Astrocyte (in vitro differentiated cells and primary cell): Measurements from ENCODE around the gene USP6NL. TPM values are rescaled to one million over a fixed set of nuclear protein-coding genes. Genes with fewer than 3 reads are reported as not detected.
"Not testable (repeated sequence)": the region's sequence is repeated elsewhere in the genome, so short reads cannot be mapped to it uniquely, and the experiment has no call there.

ENCODE experiments used
- DNase-seq: peaks from one replicate; pipeline ENCODE4 v3.0.0-alpha.2; 2010; ENCODE audit warnings: low read depth
- FAIRE-seq: peaks from 2 replicates; lab custom pipeline; 2011; peaks lifted over from hg19 to GRCh38; lab: Jason Lieb, UNC
- H2AFZ ChIP-seq: 2 replicates; pipeline ENCODE4 v1.6.0; 2012; ENCODE audit warnings: low read depth, low read length, inconsistent platforms
- H3K27ac ChIP-seq: 2 replicates; pipeline ENCODE4 v1.5.1; 2011; ENCODE audit warnings: low read depth, low read length, inconsistent platforms
- H3K27me3 ChIP-seq: 2 replicates; pipeline ENCODE4 v1.6.0; 2011; ENCODE audit warnings: low read length, inconsistent platforms; ENCODE audit not compliant: insufficient read depth
- H3K36me3 ChIP-seq: 2 replicates; pipeline ENCODE4 v1.5.1; 2011; ENCODE audit warnings: low read length, inconsistent platforms; ENCODE audit not compliant: insufficient read depth
- H3K4me1 ChIP-seq: 2 replicates; pipeline ENCODE4 v1.5.1; 2011; ENCODE audit warnings: low read length, inconsistent platforms; ENCODE audit not compliant: insufficient read depth
- H3K4me2 ChIP-seq: 2 replicates; pipeline ENCODE4 v1.6.0; 2012; ENCODE audit warnings: low read length, inconsistent platforms
- H3K4me3 ChIP-seq: 2 replicates; pipeline ENCODE4 v1.5.1; 2011; ENCODE audit warnings: low read depth, mild to moderate bottlenecking, low read length, inconsistent platforms; ENCODE audit not compliant: insufficient read depth
- H3K79me2 ChIP-seq: 2 replicates; pipeline ENCODE4 v1.6.0; 2012; ENCODE audit warnings: mild to moderate bottlenecking, low read length, inconsistent platforms; ENCODE audit not compliant: insufficient read depth
- H3K9ac ChIP-seq: 2 replicates; pipeline ENCODE4 v1.6.0; 2012; ENCODE audit warnings: mild to moderate bottlenecking, low read length, inconsistent platforms
- H3K9me3 ChIP-seq: 2 replicates; pipeline ENCODE4 v1.5.1; 2012; ENCODE audit warnings: low read depth, mild to moderate bottlenecking, low read length, inconsistent platforms; ENCODE audit not compliant: insufficient read depth
- H4K20me1 ChIP-seq: 2 replicates; pipeline ENCODE4 v1.6.0; 2012; ENCODE audit warnings: low read length, inconsistent platforms; ENCODE audit not compliant: insufficient read depth
- H3K27ac Mint-ChIP-seq: one replicate; pipeline ENCODE4 v1.8.0; 2021; ENCODE audit warnings: mild to moderate bottlenecking, mixed read lengths; ENCODE audit not compliant: unreplicated experiment
- H3K27me3 Mint-ChIP-seq: one replicate; pipeline ENCODE4 v1.8.0; 2021; ENCODE audit warnings: low read depth, mixed read lengths; ENCODE audit not compliant: unreplicated experiment
- H3K36me3 Mint-ChIP-seq: one replicate; pipeline ENCODE4 v1.8.0; 2021; ENCODE audit warnings: low read depth, mixed read lengths; ENCODE audit not compliant: unreplicated experiment
- H3K4me1 Mint-ChIP-seq: one replicate; pipeline ENCODE4 v1.8.0; 2021; ENCODE audit warnings: low read depth, mixed read lengths; ENCODE audit not compliant: unreplicated experiment
- H3K4me3 Mint-ChIP-seq: one replicate; pipeline ENCODE4 v1.8.0; 2021; ENCODE audit warnings: mild to moderate bottlenecking, moderate library complexity, mixed read lengths; ENCODE audit not compliant: unreplicated experiment
- H3K9me3 Mint-ChIP-seq: one replicate; pipeline ENCODE4 v1.8.0; 2021; ENCODE audit warnings: mild to moderate bottlenecking, mixed read lengths; ENCODE audit not compliant: unreplicated experiment
- CTCF ChIP-seq: IDR thresholded peaks from 2 replicates; pipeline ENCODE4 v1.5.1; 2011; ENCODE audit warnings: low read depth, mild to moderate bottlenecking, inconsistent platforms, low read length, moderate library complexity; ENCODE audit not compliant: insufficient read depth
- EZH2 ChIP-seq: IDR thresholded peaks from 2 replicates; pipeline ENCODE4 v1.6.1; 2012; ENCODE audit warnings: mild to moderate bottlenecking, low read length, inconsistent platforms; ENCODE audit not compliant: insufficient read depth
- total RNA-seq: library from RNA; stranded (reverse); gene quantifications from 2 replicates; pipeline ENCODE4 v1.2.1, GENCODE V29; 2021

USP6NL gene
- total RNA-seq, 1 donor from 2014 or later: 16.6 TPM

- Histone ChIP-seq H3K27ac (no peak overlapping the region), H3K27me3 (no peaks in the 10 kb centered on the region), H4K20me1 (no peaks in the 10 kb centered on the region), H3K4me3 (no peak overlapping the region), H3K4me1 (no peaks in the 10 kb centered on the region), H3K9ac (no peak overlapping the region), H3K36me3 (no peaks in the 10 kb centered on the region), H3K79me2 (no peaks in the 10 kb centered on the region), H2AFZ (no peak overlapping the region), H3K4me2 (no peak overlapping the region), H3K9me3 (no peaks in the 10 kb centered on the region)
- no peak for TF ChIP-seq EZH2
- FAIRE-seq (no peak), DNase-seq (no peak)
- H3K27ac Mint-ChIP-seq: no peak overlapping the region
- H3K9me3 Mint-ChIP-seq: no peaks in the 10 kb centered on the region
- H3K27me3 Mint-ChIP-seq: no peaks in the 10 kb centered on the region
- H3K4me1 Mint-ChIP-seq: no peaks in the 10 kb centered on the region
- no peak overlapping the region for H3K4me3 Mint-ChIP-seq
- H3K36me3 Mint-ChIP-seq: peaks cover 4% of the 10 kb centered on the region
These were observed 111.9 kb downstream of the USP6NL start for GRCh38 chr10:11499425-11500071.

GRCh38 chr10:11498399-11498798 is 113.1 kb downstream of the USP6NL start:
- Mint-ChIP-seq H3K4me1 (no peaks in the 10 kb centered on the region), H3K9me3 (no peaks in the 10 kb centered on the region), H3K4me3 (no peak overlapping the region), H3K27me3 (no peaks in the 10 kb centered on the region), H3K36me3 (peaks cover 8% of the 10 kb centered on the region), H3K27ac (no peak overlapping the region)
- H3K9me3 ChIP-seq: no peaks in the 10 kb centered on the region
- H3K36me3 ChIP-seq: no peaks in the 10 kb centered on the region
- no peak overlapping the region for H3K4me2 ChIP-seq
- H4K20me1 ChIP-seq: no peaks in the 10 kb centered on the region
- H3K4me3 ChIP-seq: no peak overlapping the region
- no peak overlapping the region for H3K9ac ChIP-seq
- FAIRE-seq (no peak), DNase-seq (no peak)
- no peak overlapping the region for H3K27ac ChIP-seq
- H2AFZ ChIP-seq: no peak overlapping the region
- no peaks in the 10 kb centered on the region for H3K27me3 ChIP-seq
- H3K4me1 ChIP-seq: no peaks in the 10 kb centered on the region
- H3K79me2 ChIP-seq: no peaks in the 10 kb centered on the region
- TF ChIP-seq CTCF (no peak), EZH2 (no peak)

GRCh38 chr10:11494923-11495322 is 116.5 kb downstream of the USP6NL start:
- not testable (repeated sequence) for H3K4me2 ChIP-seq, H3K27me3 Mint-ChIP-seq, H4K20me1 ChIP-seq, DNase-seq, FAIRE-seq, H2AFZ ChIP-seq, H3K79me2 ChIP-seq, H3K4me3 Mint-ChIP-seq, H3K27ac Mint-ChIP-seq, H3K4me1 Mint-ChIP-seq, H3K4me3 ChIP-seq, H3K9ac ChIP-seq, H3K27me3 ChIP-seq, H3K27ac ChIP-seq, H3K9me3 Mint-ChIP-seq, H3K4me1 ChIP-seq, H3K9me3 ChIP-seq, H3K36me3 ChIP-seq
- peaks cover 12% of the 10 kb centered on the region for H3K36me3 Mint-ChIP-seq
